Peyer's patch (tissue), 4 donors: ENCODE measurements around the gene ZNF670. TPM values are rescaled to one million over a fixed set of nuclear protein-coding genes. Genes with fewer than 3 reads are reported as not detected.

Source experiments
- DNase-seq, 3 donors: peaks; one replicate each; pipeline ENCODE4 v3.0.0-alpha.2; 2017 to 2019
- H3K27ac ChIP-seq, 4 donors: fragments of 200-600 bp; sonication (generic); one replicate each; pipeline ENCODE4 v1.5.1; 2016 to 2019
- H3K27me3 ChIP-seq, 2 donors: fragments of 200-600 bp; sonication (generic); one replicate each; pipeline ENCODE4 v1.5.1; 2019
- H3K36me3 ChIP-seq, 3 donors: fragments of 200-600 bp; sonication (generic); one replicate each; pipeline ENCODE4 v1.5.1; 2016 to 2019
- H3K4me1 ChIP-seq, 4 donors: fragments of 200-600 bp; sonication (generic); one replicate each; pipeline ENCODE4 v1.5.1; 2016 to 2019
- H3K4me3 ChIP-seq, 4 donors: fragments of 200-600 bp; sonication (generic); 1 replicate in 3 of 4; 2 replicates in 1 of 4; pipeline ENCODE4 v1.5.1; 2016 to 2019; ENCODE audit warnings: mild to moderate bottlenecking in 1 of 4
- H3K9me3 ChIP-seq, 4 donors: fragments of 200-600 bp; sonication (generic); one replicate each; pipeline ENCODE4 v1.5.1; 2016 to 2019; ENCODE audit warnings: mild to moderate bottlenecking in 1 of 4
- CTCF ChIP-seq, 6 experiments: fragments of 450-650 bp in 4 of 6; fragments of 200-600 bp in 2 of 6; sonication (generic) in 1 of 6; IDR thresholded peaks; one replicate each; pipeline ENCODE4 v1.5.1; 2017 to 2019; ENCODE audit warnings: antibody characterized with exemption in 6 of 6, mild to moderate bottlenecking in 3 of 6, moderate library complexity in 1 of 6
- POLR2A ChIP-seq, 2 donors: fragments of 450-650 bp; IDR thresholded peaks; one replicate each; pipeline ENCODE4 v1.5.1; 2017; ENCODE audit warnings: antibody characterized with exemption in 2 of 2, mild to moderate bottlenecking in 2 of 2, moderate library complexity in 2 of 2
- total RNA-seq, 4 donors: library from RNA; depleted of rRNA; stranded (reverse); fragments of >200 nt; gene quantifications; one replicate each; pipeline ENCODE4 v1.1.0, GENCODE V29; 2016

ZNF670 gene
- total RNA-seq, 4 donors from 2014 or later, result 1.8 to 5.8 (median 2.0) TPM

GRCh38 chr1:247089616-247090375, 11.2 kb upstream of the ZNF670 start:
- H3K4me3 ChIP-seq, result no peak overlapping the region
- H3K27ac ChIP-seq, result no peak overlapping the region
- no peaks in the 10 kb centered on the region for H3K4me1 ChIP-seq
- DNase-seq, result no peak
- no peaks in the 10 kb centered on the region for H3K27me3 ChIP-seq
- no peaks in the 10 kb centered on the region for H3K36me3 ChIP-seq
- no peaks in the 10 kb centered on the region for H3K9me3 ChIP-seq
- no peak for TF ChIP-seq POLR2A (IDR thresholded peaks at IDR 0.05)
- TF ChIP-seq CTCF (IDR thresholded peaks at IDR 0.05), result no peak

GRCh38 chr1:247088967-247089366, 10.4 kb upstream of the ZNF670 start:
- no peak overlapping the region for H3K27ac ChIP-seq
- no peaks in the 10 kb centered on the region for H3K36me3 ChIP-seq
- H3K4me1 ChIP-seq, result no peaks in the 10 kb centered on the region
- no peak overlapping the region for H3K4me3 ChIP-seq
- no peaks in the 10 kb centered on the region for H3K27me3 ChIP-seq
- no peaks in the 10 kb centered on the region for H3K9me3 ChIP-seq
- DNase-seq, result no peak
- TF ChIP-seq POLR2A (IDR thresholded peaks at IDR 0.05), result no peak

GRCh38 chr1:247087256-247087655, 8.6 kb upstream of the ZNF670 start:
- Histone ChIP-seq H3K4me3 (no peak overlapping the region), H3K4me1 (no peaks in the 10 kb centered on the region), H3K27me3 (no peaks in the 10 kb centered on the region), H3K36me3 (no peaks in the 10 kb centered on the region), H3K27ac (no peak overlapping the region), H3K9me3 (no peaks in the 10 kb centered on the region)
- no peak for DNase-seq
- TF ChIP-seq CTCF (IDR thresholded peaks at IDR 0.05) (no peak), POLR2A (IDR thresholded peaks at IDR 0.05) (no peak)

GRCh38 chr1:247085310-247085709, 6.7 kb upstream of the ZNF670 start:
- H3K27ac ChIP-seq, result no peak overlapping the region
- H3K4me1 ChIP-seq, result no peaks in the 10 kb centered on the region
- H3K4me3 ChIP-seq, result no peak overlapping the region
- H3K9me3 ChIP-seq, result no peaks in the 10 kb centered on the region
- no peak for DNase-seq
- TF ChIP-seq POLR2A (IDR thresholded peaks at IDR 0.05), result no peak
- TF ChIP-seq CTCF (IDR thresholded peaks at IDR 0.05), result no peak
- no peaks in the 10 kb centered on the region for H3K36me3 ChIP-seq
- no peaks in the 10 kb centered on the region for H3K27me3 ChIP-seq

- Histone ChIP-seq H3K4me1 (no peaks in the 10 kb centered on the region), H3K27ac (no peak overlapping the region), H3K36me3 (no peaks in the 10 kb centered on the region), H3K27me3 (no peaks in the 10 kb centered on the region), H3K9me3 (no peaks in the 10 kb centered on the region), H3K4me3 (no peak overlapping the region)
- DNase-seq, result no peak
- no peak for TF ChIP-seq POLR2A (IDR thresholded peaks at IDR 0.05)
- TF ChIP-seq CTCF (IDR thresholded peaks at IDR 0.05), result no peak
Observed at GRCh38 chr1:247084771-247085170, 6.2 kb upstream of the ZNF670 start.

- Histone ChIP-seq H3K27me3 (no peaks in the 10 kb centered on the region), H3K36me3 (no peaks in the 10 kb centered on the region), H3K27ac (no peak overlapping the region), H3K4me3 (peak overlapping the region; percentile 69 to 87 (median 81)), H3K9me3 (no peaks in the 10 kb centered on the region), H3K4me1 (peaks cover 0 to 6% (median 3%) of the 10 kb centered on the region in 4 donors)
- DNase-seq, result no peak
- no peak for TF ChIP-seq POLR2A (IDR thresholded peaks at IDR 0.05)
Observed at GRCh38 chr1:247079141-247079874, 697 bp upstream of the ZNF670 start.
